B cell (primary cell): ENCODE results near the gene DNAI1. TPM values are rescaled to one million over a fixed set of nuclear protein-coding genes. Genes with fewer than 3 reads are reported as not detected.

ENCODE experiments used
- ATAC-seq: fragments of 200-7000 bp; cut with Tn5 transposase; one replicate; pipeline ENCODE4 v1.10.0; 2021; ENCODE audit warnings: low read depth, mild to moderate bottlenecking, moderate number of reproducible peaks, moderate library complexity
- CTCF ChIA-PET: fragments of 350-600 bp; sonication (Branson Sonifier 250); formaldehyde crosslinking; loops from one replicate; lab custom pipeline; 2021; ENCODE audit warnings: antibody characterized with exemption, inconsistent platforms; lab: Charles Lee
- POLR2A ChIA-PET: fragments of 350-600 bp; sonication (Branson Sonifier 250); formaldehyde crosslinking; loops from one replicate; lab custom pipeline; 2021; ENCODE audit warnings: antibody characterized with exemption; lab: Charles Lee
- DNase-seq: peaks from one replicate; pipeline ENCODE4 v3.0.0; 2013
- H2AFZ ChIP-seq: 2 replicates; pipeline ENCODE4 v1.6.1; 2012; ENCODE audit warnings: mild to moderate bottlenecking, low read depth, low read length; ENCODE audit not compliant: insufficient read depth, poor library complexity, severe bottlenecking
- H3K27ac ChIP-seq, 2 donors: 1 replicate in 1 of 2; 2 replicates in 1 of 2; pipeline ENCODE4 v1.5.1; 2012 to 2013; ENCODE audit warnings: low read length in 2 of 2, mild to moderate bottlenecking in 2 of 2, moderate library complexity in 1 of 2
- H3K27me3 ChIP-seq, 4 experiments: fragments of 200-600 bp in 1 of 4; sonication (generic) in 1 of 4; replicated peaks in 1 of 4; 1 replicate in 2 of 4; 2 replicates in 2 of 4; pipeline versions ENCODE4 v1.6.1 to v1.7.0; 2013 to 2016; ENCODE audit warnings: low read length in 3 of 4, mild to moderate bottlenecking in 2 of 4, mixed read lengths in 1 of 4, moderate library complexity in 1 of 4; ENCODE audit not compliant: insufficient read depth in 4 of 4, control insufficient read depth in 3 of 4; ENCODE audit errors: control extremely low read depth in 1 of 4
- H3K36me3 ChIP-seq, 2 experiments: replicated peaks in 1 of 2; 1 replicate in 1 of 2; 2 replicates in 1 of 2; pipeline versions ENCODE4 v1.6.1 to v1.7.1; 2013; ENCODE audit warnings: low read length in 1 of 2; ENCODE audit not compliant: insufficient read depth in 2 of 2, control insufficient read depth in 1 of 2; ENCODE audit errors: control extremely low read depth in 1 of 2, extremely low read depth in 1 of 2
- H3K4me1 ChIP-seq, 2 donors: fragments of 200-600 bp in 1 of 2; sonication (generic) in 1 of 2; 1 replicate in 1 of 2; 2 replicates in 1 of 2; pipeline versions ENCODE4 v1.5.1 to v1.6.1; 2013 to 2017; ENCODE audit warnings: low read length in 2 of 2; ENCODE audit not compliant: control insufficient read depth in 2 of 2, insufficient read depth in 2 of 2
- H3K4me2 ChIP-seq: replicated peaks from 2 replicates; pipeline ENCODE3; 2012; ENCODE audit warnings: mild to moderate bottlenecking, low read depth, low read length; ENCODE audit not compliant: poor library complexity, severe bottlenecking
- H3K4me3 ChIP-seq, 5 experiments: fragments of 200-600 bp in 1 of 5; sonication (generic) in 1 of 5; 1 replicate in 3 of 5; 2 replicates in 2 of 5; pipeline versions ENCODE4 v1.5.1 to v1.7.0; 2011 to 2016; ENCODE audit warnings: low read length in 4 of 5, mild to moderate bottlenecking in 4 of 5, low read depth in 2 of 5, control low read depth in 1 of 5, moderate library complexity in 1 of 5; ENCODE audit not compliant: insufficient read depth in 1 of 5; ENCODE audit errors: control extremely low read depth in 1 of 5, extremely low read depth in 1 of 5
- H3K79me2 ChIP-seq: fragments of 200-600 bp; sonication (generic); one replicate; pipeline ENCODE4 v1.6.0; 2016; ENCODE audit warnings: low read length; ENCODE audit not compliant: control insufficient read depth, insufficient read depth
- H3K9ac ChIP-seq: fragments of 200-600 bp; sonication (generic); 2 replicates; pipeline ENCODE4 v1.6.1; 2017; ENCODE audit warnings: mild to moderate bottlenecking, low read length, moderate library complexity
- H3K9me3 ChIP-seq, 3 donors: one replicate each; pipeline versions ENCODE4 v1.6.1 to v1.7.1; 2013; ENCODE audit warnings: low read length in 2 of 3; ENCODE audit not compliant: control insufficient read depth in 2 of 3, insufficient read depth in 1 of 3; ENCODE audit errors: control extremely low read depth in 1 of 3
- H4K20me1 ChIP-seq: 2 replicates; pipeline ENCODE4 v1.6.0; 2012; ENCODE audit warnings: mild to moderate bottlenecking, low read length; ENCODE audit not compliant: insufficient read depth, control insufficient read depth, poor library complexity, severe bottlenecking
- H3K27ac Mint-ChIP-seq: one replicate; pipeline ENCODE4 v1.8.0; 2021; ENCODE audit warnings: mixed read lengths
- H3K27me3 Mint-ChIP-seq: one replicate; pipeline ENCODE4 v1.8.0; 2021; ENCODE audit warnings: mixed read lengths
- H3K4me1 Mint-ChIP-seq: one replicate; pipeline ENCODE4 v1.8.0; 2021; ENCODE audit warnings: mixed read lengths
- H3K4me3 Mint-ChIP-seq: one replicate; pipeline ENCODE4 v1.8.0; 2021; ENCODE audit warnings: mixed read lengths
- H3K9me3 Mint-ChIP-seq: one replicate; pipeline ENCODE4 v1.8.0; 2022; ENCODE audit warnings: mixed read lengths; ENCODE audit not compliant: insufficient read depth
- CTCF ChIP-seq: fragments of 200-600 bp; IDR thresholded peaks from one replicate; pipeline ENCODE4 v1.8.0; 2022; ENCODE audit warnings: antibody characterized with exemption, mild to moderate bottlenecking
- EZH2 ChIP-seq: IDR thresholded peaks from 2 replicates; pipeline ENCODE4 v1.6.1; 2012; ENCODE audit warnings: borderline replicate concordance, low read depth, mild to moderate bottlenecking, moderate library complexity, low read length; ENCODE audit not compliant: insufficient read depth, poor library complexity, severe bottlenecking
- WGBS: methylation state at CpG from one replicate; pipeline ENCODE4 v1.1.5; 2013; ENCODE audit warnings: missing lambda C conversion rate; ENCODE audit not compliant: insufficient coverage; 5-methylcytosine and 5-hydroxymethylcytosine counted together
- intact Hi-C: fragments of 100-400 bp; cut with micrococcal nuclease; formaldehyde crosslinking; loops from one replicate; pipeline ENCODE4 v1.10.0; 2022
- polyA plus RNA-seq: library from polyadenylated mRNA; depleted of rRNA; stranded (reverse); fragments of >200 nt; gene quantifications from 2 replicates; pipeline ENCODE4 v1.2.3, GENCODE V29; 2012
- total RNA-seq, 2 donors: library from RNA; stranded (reverse); fragments of 120-200 nt in 1 of 2; gene quantifications; 1 replicate in 1 of 2; 2 replicates in 1 of 2; pipeline versions ENCODE4 v1.2.3 to v1.2.4, GENCODE V29; 2013 to 2022

Gene DNAI1
- total and polyA plus RNA-seq, 2 donors (not counting 1 experiment from before 2014, with no cell fraction given): not detected

DNA sequence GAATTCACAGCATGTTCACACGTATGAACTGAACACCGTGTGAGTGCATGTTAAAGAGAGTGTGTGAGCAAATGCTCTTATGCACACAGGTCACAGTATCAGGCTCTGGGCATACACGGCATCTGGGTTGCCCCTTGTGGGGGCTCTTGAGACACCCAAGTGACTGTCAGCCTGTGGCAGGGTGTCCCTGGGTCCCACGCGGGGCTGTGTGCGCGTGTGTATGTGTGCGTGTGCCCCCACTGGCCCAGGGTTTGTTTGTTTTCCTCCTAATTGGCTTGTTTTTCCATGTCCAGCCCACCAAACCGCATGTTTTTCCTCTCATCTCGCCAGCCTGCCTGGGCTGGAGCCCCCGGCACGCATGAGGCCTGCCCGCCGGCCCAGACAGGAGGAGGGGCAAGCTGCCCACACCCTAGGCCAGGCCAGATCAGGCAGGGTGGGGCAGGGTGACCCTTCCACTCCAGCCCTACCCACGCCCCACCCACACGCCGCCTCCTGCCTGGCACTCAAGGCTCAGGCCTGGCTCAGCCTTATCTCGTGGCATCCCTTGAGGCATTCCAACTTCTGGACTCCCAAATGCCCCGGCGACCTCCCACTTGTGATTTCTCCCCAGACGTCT is 102.1 kb downstream of the DNAI1 start:
- no peak for DNase-seq

More for the DNA sequence above, 102.1 kb downstream of the DNAI1 start:
- H3K4me3 ChIP-seq: no peak overlapping the region
- ATAC-seq: no peak
- intact Hi-C loops: no loop called here
- ChIA-PET CTCF (no interaction called here), POLR2A (no interaction called here)
- Mint-ChIP-seq H3K4me1 (no peaks in the 10 kb centered on the region), H3K27ac (no peak overlapping the region), H3K9me3 (peaks cover 6% of the 10 kb centered on the region), H3K27me3 (peaks cover 70% of the 10 kb centered on the region), H3K4me3 (no peak overlapping the region)
- H3K27ac ChIP-seq: no peak overlapping the region
- peaks cover 0 to 29% (median 6%) of the 10 kb centered on the region in 4 experiments for H3K27me3 ChIP-seq
- peaks cover 0 to 15% (median 7%) of the 10 kb centered on the region in 3 donors for H3K9me3 ChIP-seq
- H3K4me2 ChIP-seq: no peak overlapping the region
- no peaks in the 10 kb centered on the region for H3K79me2 ChIP-seq
- TF ChIP-seq EZH2 (no peak), CTCF (no peak)
- H4K20me1 ChIP-seq: no peaks in the 10 kb centered on the region
- 90% methylated on average over 21 of the region's 21 CpGs for WGBS
- H3K36me3 ChIP-seq: no peaks in the 10 kb centered on the region
- H3K4me1 ChIP-seq: no peaks in the 10 kb centered on the region
- no peak overlapping the region for H2AFZ ChIP-seq
- no peak overlapping the region for H3K9ac ChIP-seq
